ENCODE data around the gene TMEM217. TPM values are rescaled to one million over a fixed set of nuclear protein-coding genes. Genes with fewer than 3 reads are reported as not detected.

Gene TMEM217
- total and polyA plus RNA-seq, 2 experiments from 2014 or later: 1.3 to 4.5 TPM

DNA sequence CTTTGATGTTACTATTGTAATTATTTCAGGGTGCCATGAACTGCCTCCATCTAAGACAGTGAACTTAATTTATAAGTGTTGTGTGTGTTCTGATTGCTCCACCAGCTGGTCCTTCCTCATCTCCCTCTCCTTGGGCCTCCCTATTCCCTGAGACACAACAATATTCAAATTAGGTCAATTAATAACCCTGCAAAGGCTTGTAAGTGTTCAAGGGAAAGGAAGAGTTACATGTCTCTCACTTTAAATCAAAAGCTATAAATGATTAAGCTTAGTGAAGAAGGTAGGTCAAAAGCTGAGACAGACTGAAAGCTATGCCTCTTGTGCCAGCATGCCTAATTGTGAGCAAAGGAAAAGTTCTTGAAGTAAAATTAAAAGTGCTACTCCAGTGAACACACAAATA is 35.5 kb upstream of the TMEM217 start:
- Histone ChIP-seq H3K9me3 (ENCODE audit: low read depth) (no peaks in the 10 kb centered on the region), H3K27me3 (no peaks in the 10 kb centered on the region), H3K4me3 (no peak overlapping the region), H3K4me1 (ENCODE audit: low read depth) (no peaks in the 10 kb centered on the region), H3K27ac (no peak overlapping the region), H3K36me3 (peaks cover 12% of the 10 kb centered on the region)
- TF ChIP-seq, protein P1, sequence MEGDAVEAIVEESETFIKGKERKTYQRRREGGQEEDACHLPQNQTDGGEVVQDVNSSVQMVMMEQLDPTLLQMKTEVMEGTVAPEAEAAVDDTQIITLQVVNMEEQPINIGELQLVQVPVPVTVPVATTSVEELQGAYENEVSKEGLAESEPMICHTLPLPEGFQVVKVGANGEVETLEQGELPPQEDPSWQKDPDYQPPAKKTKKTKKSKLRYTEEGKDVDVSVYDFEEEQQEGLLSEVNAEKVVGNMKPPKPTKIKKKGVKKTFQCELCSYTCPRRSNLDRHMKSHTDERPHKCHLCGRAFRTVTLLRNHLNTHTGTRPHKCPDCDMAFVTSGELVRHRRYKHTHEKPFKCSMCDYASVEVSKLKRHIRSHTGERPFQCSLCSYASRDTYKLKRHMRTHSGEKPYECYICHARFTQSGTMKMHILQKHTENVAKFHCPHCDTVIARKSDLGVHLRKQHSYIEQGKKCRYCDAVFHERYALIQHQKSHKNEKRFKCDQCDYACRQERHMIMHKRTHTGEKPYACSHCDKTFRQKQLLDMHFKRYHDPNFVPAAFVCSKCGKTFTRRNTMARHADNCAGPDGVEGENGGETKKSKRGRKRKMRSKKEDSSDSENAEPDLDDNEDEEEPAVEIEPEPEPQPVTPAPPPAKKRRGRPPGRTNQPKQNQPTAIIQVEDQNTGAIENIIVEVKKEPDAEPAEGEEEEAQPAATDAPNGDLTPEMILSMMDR (IDR thresholded peaks at IDR 0.05; ENCODE audit: low read depth, low read length): no peak
- DNase-seq (ENCODE audit: low read depth in 1 of 2, low spot score in 1 of 2): no peak

DNA sequence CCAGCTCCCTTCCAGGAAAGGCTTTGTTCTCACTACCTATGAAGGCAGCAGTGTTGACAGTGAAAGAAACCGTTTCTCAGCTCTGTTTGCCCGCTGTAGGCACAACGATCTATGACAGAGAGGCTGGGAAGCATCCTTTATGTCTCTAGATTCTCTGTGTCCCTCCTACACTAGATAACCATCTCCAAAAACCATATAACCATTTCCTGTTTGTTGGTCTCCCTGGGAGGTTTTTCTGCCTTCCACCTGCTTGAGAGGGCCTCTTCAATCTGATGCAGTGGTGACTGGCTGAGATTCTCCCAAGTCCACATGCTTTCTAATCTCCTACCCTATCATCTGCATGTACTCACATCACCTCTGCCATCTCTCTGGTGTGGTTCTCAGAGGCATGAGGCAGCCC is 32.0 kb upstream of the TMEM217 start:
- peaks cover 23% of the 10 kb centered on the region for H3K36me3 ChIP-seq
- DNase-seq (ENCODE audit: low read depth in 1 of 2, low spot score in 1 of 2): no peak
- TF ChIP-seq, protein P1 (IDR thresholded peaks at IDR 0.05; ENCODE audit: low read depth, low read length): no peak
- H3K27me3 ChIP-seq: no peaks in the 10 kb centered on the region
- H3K4me1 ChIP-seq (ENCODE audit: low read depth): no peaks in the 10 kb centered on the region
- H3K27ac ChIP-seq: no peak overlapping the region
- no peak overlapping the region for H3K4me3 ChIP-seq
- no peaks in the 10 kb centered on the region for H3K9me3 ChIP-seq (ENCODE audit: low read depth)

DNA sequence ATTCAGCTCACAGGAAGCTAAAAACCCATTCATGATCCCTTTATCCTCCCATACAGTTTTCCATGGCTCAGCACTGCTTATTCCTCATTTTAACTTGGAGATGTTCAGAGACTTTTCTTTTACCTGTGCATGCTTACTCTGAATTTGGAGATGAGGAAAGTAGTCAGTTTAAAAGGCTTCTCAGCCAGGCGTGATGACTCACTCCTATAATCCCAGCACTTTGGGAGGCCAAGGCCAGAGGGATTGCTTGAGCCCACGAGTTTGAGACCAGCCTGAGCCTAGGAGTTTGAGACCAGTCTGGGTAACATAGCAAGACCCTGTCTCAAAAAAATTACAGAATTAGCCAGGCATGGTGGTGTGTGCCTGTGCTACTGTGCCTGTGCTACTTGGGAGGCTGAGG is 30.3 kb upstream of the TMEM217 start:
- H3K4me1 ChIP-seq (ENCODE audit: low read depth): no peaks in the 10 kb centered on the region
- no peak overlapping the region for H3K4me3 ChIP-seq
- TF ChIP-seq, protein P1 (IDR thresholded peaks at IDR 0.05; ENCODE audit: low read depth, low read length): no peak
- no peaks in the 10 kb centered on the region for H3K9me3 ChIP-seq (ENCODE audit: low read depth)
- no peak for DNase-seq (ENCODE audit: low read depth in 1 of 2, low spot score in 1 of 2)
- H3K27ac ChIP-seq: no peak overlapping the region
- H3K27me3 ChIP-seq: no peaks in the 10 kb centered on the region
- H3K36me3 ChIP-seq: peaks cover 38% of the 10 kb centered on the region

DNA sequence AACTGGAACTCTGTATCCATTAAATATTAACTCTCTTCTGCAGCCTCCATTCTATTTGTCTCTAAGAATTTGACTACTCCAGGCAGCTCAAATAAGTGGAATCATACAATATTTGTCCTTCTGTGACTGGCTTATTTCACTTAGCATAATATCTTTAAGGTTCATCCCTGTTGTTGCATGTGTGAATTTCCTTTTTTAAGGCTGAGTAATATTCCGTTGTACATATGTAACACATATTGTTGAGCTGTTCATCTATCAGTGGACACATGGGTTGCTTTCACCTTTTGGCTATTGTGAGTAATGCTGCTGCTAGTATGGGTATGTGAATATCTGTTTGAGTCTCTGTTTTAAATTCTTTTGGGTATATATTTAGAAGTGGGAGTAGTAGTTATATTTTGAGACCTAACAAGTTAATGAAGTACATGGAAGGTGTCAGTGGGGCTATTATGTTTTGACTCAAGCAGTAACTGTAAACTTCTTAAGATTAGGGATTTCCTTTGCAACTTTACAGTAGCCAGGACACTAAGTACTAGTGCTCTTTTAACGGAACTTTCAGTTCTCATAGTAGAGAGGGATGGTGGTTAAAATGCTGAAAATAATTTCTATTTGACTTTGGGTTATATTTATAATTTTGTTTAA is 29.7 kb upstream of the TMEM217 start:
- Histone ChIP-seq H3K27ac (no peak overlapping the region), H3K36me3 (peaks cover 38% of the 10 kb centered on the region)

DNA sequence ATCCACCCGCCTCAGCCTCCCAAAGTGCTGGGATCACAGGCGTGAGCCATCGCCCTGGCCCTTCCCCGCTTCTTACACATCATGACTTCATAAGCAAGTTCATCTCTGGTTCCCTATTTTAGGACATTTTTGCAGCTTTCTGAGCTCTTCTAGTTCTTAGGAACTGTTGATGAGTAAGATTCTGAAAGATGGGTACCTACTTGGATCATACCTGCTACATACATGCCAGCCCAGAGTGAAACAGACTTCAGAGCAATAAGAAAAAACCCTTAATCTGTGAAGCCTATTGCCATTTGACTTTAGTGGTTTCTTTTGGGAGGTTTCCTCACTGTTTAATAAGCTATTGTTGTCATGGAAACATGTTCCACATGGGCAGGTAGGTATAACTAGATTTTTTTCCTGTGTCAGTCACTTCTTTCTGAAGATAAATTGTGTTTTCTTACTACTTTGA is 27.9 kb upstream of the TMEM217 start:
- TF ChIP-seq, protein P1 (IDR thresholded peaks at IDR 0.05; ENCODE audit: low read depth, low read length): no peak
- H3K36me3 ChIP-seq: peaks cover 30% of the 10 kb centered on the region
- no peak for DNase-seq (ENCODE audit: low read depth in 1 of 2, low spot score in 1 of 2)
- no peaks in the 10 kb centered on the region for H3K9me3 ChIP-seq (ENCODE audit: low read depth)
- no peaks in the 10 kb centered on the region for H3K27me3 ChIP-seq
- no peak overlapping the region for H3K27ac ChIP-seq
- peaks cover 8% of the 10 kb centered on the region for H3K4me1 ChIP-seq (ENCODE audit: low read depth)
- H3K4me3 ChIP-seq: no peak overlapping the region

More for the DNA sequence above, 29.7 kb upstream of the TMEM217 start:
- Histone ChIP-seq H3K9me3 (ENCODE audit: low read depth) (no peaks in the 10 kb centered on the region), H3K27me3 (no peaks in the 10 kb centered on the region), H3K4me1 (ENCODE audit: low read depth) (peaks cover 2% of the 10 kb centered on the region), H3K4me3 (no peak overlapping the region)
- no peak for DNase-seq (ENCODE audit: low read depth in 1 of 2, low spot score in 1 of 2)
- TF ChIP-seq, protein P1 (IDR thresholded peaks at IDR 0.05; ENCODE audit: low read depth, low read length): no peak
